ENCODE results near the gene ABCB9. TPM values are rescaled to one million over a fixed set of nuclear protein-coding genes. Genes with fewer than 3 reads are reported as not detected.

Gene ABCB9
- total RNA-seq, 1 donor from 2014 or later: 16.3 TPM

DNA sequence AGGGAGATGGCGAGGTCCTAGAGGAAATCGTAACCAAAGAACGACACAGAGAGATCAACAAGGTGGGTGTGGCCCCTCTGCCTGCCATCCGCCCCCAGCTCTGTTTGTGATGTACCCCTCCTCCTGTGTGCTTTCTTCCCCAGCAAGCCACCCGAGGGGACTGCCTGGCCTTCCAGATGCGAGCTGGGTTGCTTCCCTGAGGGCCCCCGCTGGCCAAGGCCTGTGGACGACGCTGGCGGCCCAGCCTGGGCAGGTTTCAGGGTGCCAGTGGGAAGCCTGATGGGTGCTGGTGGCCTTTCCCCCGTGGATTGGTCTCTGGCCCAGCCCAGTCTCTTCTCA lies 16.2 kb upstream of the ABCB9 start:
- H3K4me3 Mint-ChIP-seq: peak overlapping the region; percentile 86
- peaks cover 43% of the 10 kb centered on the region for H3K4me1 Mint-ChIP-seq
- TF ChIP-seq, protein P1, sequence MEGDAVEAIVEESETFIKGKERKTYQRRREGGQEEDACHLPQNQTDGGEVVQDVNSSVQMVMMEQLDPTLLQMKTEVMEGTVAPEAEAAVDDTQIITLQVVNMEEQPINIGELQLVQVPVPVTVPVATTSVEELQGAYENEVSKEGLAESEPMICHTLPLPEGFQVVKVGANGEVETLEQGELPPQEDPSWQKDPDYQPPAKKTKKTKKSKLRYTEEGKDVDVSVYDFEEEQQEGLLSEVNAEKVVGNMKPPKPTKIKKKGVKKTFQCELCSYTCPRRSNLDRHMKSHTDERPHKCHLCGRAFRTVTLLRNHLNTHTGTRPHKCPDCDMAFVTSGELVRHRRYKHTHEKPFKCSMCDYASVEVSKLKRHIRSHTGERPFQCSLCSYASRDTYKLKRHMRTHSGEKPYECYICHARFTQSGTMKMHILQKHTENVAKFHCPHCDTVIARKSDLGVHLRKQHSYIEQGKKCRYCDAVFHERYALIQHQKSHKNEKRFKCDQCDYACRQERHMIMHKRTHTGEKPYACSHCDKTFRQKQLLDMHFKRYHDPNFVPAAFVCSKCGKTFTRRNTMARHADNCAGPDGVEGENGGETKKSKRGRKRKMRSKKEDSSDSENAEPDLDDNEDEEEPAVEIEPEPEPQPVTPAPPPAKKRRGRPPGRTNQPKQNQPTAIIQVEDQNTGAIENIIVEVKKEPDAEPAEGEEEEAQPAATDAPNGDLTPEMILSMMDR (conservative IDR thresholded peaks at IDR 0.05): no peak

DNA sequence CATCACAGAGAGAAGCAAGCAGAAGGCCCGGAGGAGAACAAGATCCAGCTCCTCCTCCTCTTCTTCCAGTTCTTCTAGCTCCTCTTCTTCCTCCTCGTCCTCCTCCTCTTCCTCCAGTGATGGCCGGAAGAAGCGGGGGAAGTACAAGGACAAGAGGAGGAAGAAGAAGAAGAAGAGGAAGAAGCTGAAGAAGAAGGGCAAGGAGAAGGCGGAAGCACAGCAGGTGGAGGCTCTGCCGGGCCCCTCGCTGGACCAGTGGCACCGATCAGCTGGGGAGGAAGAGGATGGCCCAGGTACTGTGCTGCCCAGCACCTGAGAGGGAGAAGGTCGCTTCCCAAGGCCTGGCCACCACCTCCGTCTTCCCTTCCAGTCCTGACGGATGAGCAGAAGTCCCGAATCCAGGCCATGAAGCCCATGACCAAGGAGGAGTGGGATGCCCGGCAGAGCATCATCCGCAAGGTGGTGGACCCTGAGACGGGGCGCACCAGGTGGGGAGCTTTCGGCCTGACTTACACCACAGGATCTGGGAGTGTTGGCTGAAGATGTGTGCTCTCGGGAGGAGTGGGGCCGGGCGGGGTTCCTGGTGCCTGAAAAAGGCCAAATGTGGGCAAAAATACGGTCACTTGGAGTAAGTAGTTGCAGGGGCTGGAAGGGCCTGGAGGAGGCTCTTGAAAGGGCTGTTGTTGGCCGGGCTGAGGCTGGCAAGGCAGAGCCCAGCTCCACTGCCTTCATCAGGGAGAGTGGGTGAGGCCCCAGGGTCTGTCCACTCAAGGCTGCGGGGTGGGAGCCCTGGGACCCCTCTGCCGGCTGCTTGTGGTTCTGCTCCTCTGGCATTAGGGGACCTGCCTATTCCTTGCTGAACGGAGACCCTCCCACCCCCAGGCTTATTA lies 15.6 kb upstream of the ABCB9 start:
- TF ChIP-seq, protein P1 (conservative IDR thresholded peaks at IDR 0.05): no peak
- no peak for DNase-seq (ENCODE audit: low read depth, low spot score)
- Mint-ChIP-seq H3K9me3 (no peaks in the 10 kb centered on the region), H3K4me3 (peak overlapping the region; percentile 86), H3K4me1 (peaks cover 43% of the 10 kb centered on the region), H3K27me3 (ENCODE audit: low read depth) (peaks cover 3% of the 10 kb centered on the region), H3K36me3 (ENCODE audit: low read depth) (no peaks in the 10 kb centered on the region), H3K27ac (ENCODE audit: unreplicated experiment) (no peak overlapping the region)

More for the DNA sequence above, 16.2 kb upstream of the ABCB9 start:
- no peaks in the 10 kb centered on the region for H3K9me3 Mint-ChIP-seq
- peaks cover 3% of the 10 kb centered on the region for H3K27me3 Mint-ChIP-seq (ENCODE audit: low read depth)
- no peaks in the 10 kb centered on the region for H3K36me3 Mint-ChIP-seq (ENCODE audit: low read depth)
- H3K27ac Mint-ChIP-seq (ENCODE audit: unreplicated experiment): no peak overlapping the region
- no peak for DNase-seq (ENCODE audit: low read depth, low spot score)

DNA sequence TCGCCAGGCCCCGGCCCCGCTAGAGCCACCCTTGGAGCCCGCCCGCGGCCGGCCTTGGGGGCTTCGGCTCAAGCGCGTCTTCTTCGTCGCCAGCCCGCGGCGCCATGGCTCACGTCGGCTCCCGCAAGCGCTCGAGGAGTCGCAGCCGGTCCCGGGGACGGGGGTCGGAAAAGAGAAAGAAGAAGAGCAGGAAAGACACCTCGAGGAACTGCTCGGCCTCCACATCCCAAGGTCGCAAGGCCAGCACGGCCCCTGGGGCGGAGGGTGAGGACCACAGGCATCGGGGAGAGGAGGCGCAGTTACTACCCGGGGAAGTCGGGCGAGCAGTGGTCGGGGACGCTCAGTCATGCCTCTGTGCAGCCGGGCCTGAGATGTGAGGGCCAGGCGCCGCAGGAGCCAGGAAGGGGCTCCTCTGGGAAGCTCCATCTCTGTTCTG lies 14.8 kb upstream of the ABCB9 start:
- peaks cover 46% of the 10 kb centered on the region for H3K4me1 Mint-ChIP-seq
- H3K27ac Mint-ChIP-seq (ENCODE audit: unreplicated experiment): peak overlapping the region; percentile 84
- peaks cover 3% of the 10 kb centered on the region for H3K27me3 Mint-ChIP-seq (ENCODE audit: low read depth)
- TF ChIP-seq, protein P1 (conservative IDR thresholded peaks at IDR 0.05): no peak
- peak overlapping the region; percentile 86 for H3K4me3 Mint-ChIP-seq
- no peak for DNase-seq (ENCODE audit: low read depth, low spot score)
- no peaks in the 10 kb centered on the region for H3K9me3 Mint-ChIP-seq
- no peaks in the 10 kb centered on the region for H3K36me3 Mint-ChIP-seq (ENCODE audit: low read depth)

DNA sequence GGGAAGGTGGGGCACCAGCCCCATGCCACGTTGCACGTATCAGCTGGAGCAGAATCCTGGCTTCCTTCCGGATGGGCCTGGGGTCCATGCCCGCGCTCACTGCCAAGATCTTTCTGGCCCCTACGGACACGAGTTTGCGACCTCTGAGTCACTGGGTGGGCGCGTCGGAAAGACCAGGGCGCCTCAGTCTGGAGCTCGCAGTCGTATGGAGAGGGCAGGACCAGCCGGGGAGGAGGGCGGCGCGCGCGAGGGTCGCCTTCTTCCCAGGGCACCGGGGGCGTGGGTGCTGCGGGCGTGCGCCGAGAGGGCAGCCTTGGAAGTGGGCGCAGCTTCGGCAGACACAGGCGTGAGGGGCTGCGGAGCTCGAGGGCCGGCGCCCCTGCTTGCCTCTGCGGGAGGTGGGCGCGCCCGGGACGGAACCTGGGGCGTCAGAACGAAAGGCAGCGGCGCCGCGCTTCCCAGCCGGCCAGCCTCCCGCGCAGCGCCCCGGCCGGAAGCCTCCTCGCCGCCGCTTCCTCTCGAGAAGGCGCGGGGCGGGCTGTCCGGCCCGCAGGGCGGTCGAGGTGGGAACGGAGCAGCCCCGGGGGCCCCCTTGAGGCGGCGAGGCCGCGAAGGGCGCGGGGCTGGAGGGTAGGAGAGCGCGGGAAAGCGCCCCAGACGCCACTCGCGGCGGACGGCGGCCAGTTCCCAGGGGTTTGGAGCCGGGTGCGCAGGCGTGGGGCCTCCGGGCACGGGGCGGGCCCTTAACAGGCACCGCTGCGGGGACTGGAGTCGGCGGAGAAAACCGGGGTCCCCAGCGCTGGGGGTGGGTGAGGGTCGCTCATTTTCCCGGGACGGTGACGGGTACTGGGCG lies 14.1 kb upstream of the ABCB9 start, which contains the start of gene ARL6IP4:
Gene ARL6IP4, plus strand, starts transcription at position 499 of the 853 bp plus-strand sequence. CDS start 459 bp downstream, outside the sequence.
- H3K27me3 Mint-ChIP-seq (ENCODE audit: low read depth): peaks cover 3% of the 10 kb centered on the region
- H3K9me3 Mint-ChIP-seq: no peaks in the 10 kb centered on the region
- H3K36me3 Mint-ChIP-seq (ENCODE audit: low read depth): no peaks in the 10 kb centered on the region
- peaks cover 51% of the 10 kb centered on the region for H3K4me1 Mint-ChIP-seq
- peak within 1 kb of the TSS; percentile 96 for H3K4me3 Mint-ChIP-seq
- peak; percentile 41 for DNase-seq (ENCODE audit: low read depth, low spot score)
- peak within 1 kb of the TSS; percentile 88 for H3K27ac Mint-ChIP-seq (ENCODE audit: unreplicated experiment)
- TF ChIP-seq, protein P1 (conservative IDR thresholded peaks at IDR 0.05): no peak

DNA sequence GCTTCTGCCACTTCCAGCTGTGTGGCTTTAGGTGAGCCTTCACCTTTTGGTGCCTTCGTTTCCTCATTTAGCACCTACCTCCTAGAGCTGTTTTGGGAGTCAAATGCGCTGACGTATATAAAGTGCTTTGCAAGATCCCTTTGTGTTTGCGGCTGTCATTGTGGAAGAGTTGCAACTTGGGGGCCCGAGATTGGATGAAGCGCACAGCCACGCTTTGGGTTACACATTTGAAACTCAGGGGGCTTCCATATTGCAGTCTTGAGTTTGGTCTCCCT lies 13.6 kb upstream of the ABCB9 start:
- TF ChIP-seq, protein P1 (conservative IDR thresholded peaks at IDR 0.05): no peak
- Mint-ChIP-seq H3K4me1 (peaks cover 49% of the 10 kb centered on the region), H3K36me3 (ENCODE audit: low read depth) (no peaks in the 10 kb centered on the region), H3K27me3 (ENCODE audit: low read depth) (peaks cover 3% of the 10 kb centered on the region), H3K27ac (ENCODE audit: unreplicated experiment) (peak overlapping the region; percentile 88), H3K4me3 (peak overlapping the region; percentile 96), H3K9me3 (no peaks in the 10 kb centered on the region)
- DNase-seq (ENCODE audit: low read depth, low spot score): no peak
